Dermis blood vessel endothelial cell (primary cell): ENCODE data around the gene ZNF407. TPM values are rescaled to one million over a fixed set of nuclear protein-coding genes. Genes with fewer than 3 reads are reported as not detected.

Source experiments
- DNase-seq: peaks from one replicate; pipeline ENCODE4 v3.0.0; 2010
- total RNA-seq: library from RNA; depleted of rRNA; stranded (reverse); fragments of >200 nt; gene quantifications from 2 replicates; pipeline ENCODE4 v1.2.3, GENCODE V29; 2014

ZNF407 gene
- total RNA-seq, 1 donor from 2014 or later, result 22.8 TPM

GRCh38 chr18:74679006-74679678 lies 81.5 kb downstream of the ZNF407 start:
- no peak for DNase-seq

GRCh38 chr18:74679679-74680076 lies 82.0 kb downstream of the ZNF407 start:
- no peak for DNase-seq

GRCh38 chr18:74682141-74682990 lies 84.7 kb downstream of the ZNF407 start:
- DNase-seq, result no peak

- DNase-seq, result peak; percentile 5
These were observed 85.3 kb downstream of the ZNF407 start for GRCh38 chr18:74682991-74683297.

GRCh38 chr18:74683573-74683972 lies 85.9 kb downstream of the ZNF407 start:
- DNase-seq, result no peak

- DNase-seq, result peak; percentile 17
These were observed 91.6 kb downstream of the ZNF407 start for GRCh38 chr18:74689251-74689650.

- no peak for DNase-seq
These were observed 94.8 kb downstream of the ZNF407 start for GRCh38 chr18:74692367-74693013.

GRCh38 chr18:74694436-74694835 lies 96.8 kb downstream of the ZNF407 start:
- no peak for DNase-seq

GRCh38 chr18:74695170-74695569 lies 97.5 kb downstream of the ZNF407 start:
- no peak for DNase-seq

GRCh38 chr18:74698881-74699280 lies 101.2 kb downstream of the ZNF407 start:
- no peak for DNase-seq

GRCh38 chr18:74699455-74699854 lies 101.8 kb downstream of the ZNF407 start:
- DNase-seq, result no peak

GRCh38 chr18:74702950-74703349 lies 105.3 kb downstream of the ZNF407 start:
- no peak for DNase-seq

- no peak for DNase-seq
These were observed 110.5 kb downstream of the ZNF407 start for GRCh38 chr18:74708169-74708568.

GRCh38 chr18:74709452-74709851 lies 111.8 kb downstream of the ZNF407 start:
- no peak for DNase-seq

- DNase-seq, result no peak
These were observed 116.5 kb downstream of the ZNF407 start for GRCh38 chr18:74714120-74714519.

- no peak for DNase-seq
These were observed 117.1 kb downstream of the ZNF407 start for GRCh38 chr18:74714791-74715190.

- no peak for DNase-seq
These were observed 117.6 kb downstream of the ZNF407 start for GRCh38 chr18:74715306-74715705.

GRCh38 chr18:74715865-74716712 lies 118.4 kb downstream of the ZNF407 start:
- DNase-seq, result no peak

- no peak for DNase-seq
These were observed 120.6 kb downstream of the ZNF407 start for GRCh38 chr18:74718312-74718711.

- DNase-seq, result peak; percentile 52
These were observed 124.6 kb downstream of the ZNF407 start for GRCh38 chr18:74722237-74722636.

- no peak for DNase-seq
These were observed 126.5 kb downstream of the ZNF407 start for GRCh38 chr18:74724186-74724585.

- no peak for DNase-seq
These were observed 128.0 kb downstream of the ZNF407 start for GRCh38 chr18:74725690-74726089.

GRCh38 chr18:74728586-74728985 lies 130.9 kb downstream of the ZNF407 start:
- DNase-seq, result no peak
